GM18861 (cell line): ENCODE results near the gene TOMM20.
"Not testable (repeated sequence)": the region's sequence is repeated elsewhere in the genome, so short reads cannot be mapped to it uniquely, and the experiment has no call there.

ENCODE experiments used
- ATAC-seq: cut with Tn5 transposase; IDR thresholded peaks from one replicate; pipeline ENCODE4 v1.9.1; 2021; ENCODE audit not compliant: unreplicated experiment

TOMM20 gene

GRCh38 chr1:235102993-235103411 lies 25.6 kb downstream of the TOMM20 start:
- ATAC-seq: no peak

GRCh38 chr1:235102259-235102582 lies 26.4 kb downstream of the TOMM20 start:
- ATAC-seq: no peak

GRCh38 chr1:235101558-235102258 lies 26.9 kb downstream of the TOMM20 start:
- ATAC-seq: no peak

- no peak for ATAC-seq
These were observed 28.4 kb downstream of the TOMM20 start for GRCh38 chr1:235100194-235100772.

- ATAC-seq: no peak
These were observed 29.6 kb downstream of the TOMM20 start for GRCh38 chr1:235098991-235099390.

GRCh38 chr1:235098547-235098946 lies 30.1 kb downstream of the TOMM20 start:
- ATAC-seq: no peak

- not testable (repeated sequence) for ATAC-seq
These were observed 31.1 kb downstream of the TOMM20 start for GRCh38 chr1:235097501-235097900.

GRCh38 chr1:235095938-235096562 lies 32.6 kb downstream of the TOMM20 start:
- ATAC-seq: no peak

- no peak for ATAC-seq
These were observed 34.7 kb downstream of the TOMM20 start for GRCh38 chr1:235093696-235094592.

- no peak for ATAC-seq
These were observed 35.5 kb downstream of the TOMM20 start for GRCh38 chr1:235093013-235093695.

GRCh38 chr1:235092415-235092814 lies 36.2 kb downstream of the TOMM20 start:
- not testable (repeated sequence) for ATAC-seq

- ATAC-seq: not testable (repeated sequence)
These were observed 36.6 kb downstream of the TOMM20 start for GRCh38 chr1:235092045-235092406.

GRCh38 chr1:235091319-235092044 lies 37.2 kb downstream of the TOMM20 start:
- not testable (repeated sequence) for ATAC-seq

- no peak for ATAC-seq
These were observed 38.1 kb downstream of the TOMM20 start for GRCh38 chr1:235090406-235091069.

- ATAC-seq: no peak
These were observed 39.7 kb downstream of the TOMM20 start for GRCh38 chr1:235088907-235089306.

- no peak for ATAC-seq
These were observed 40.2 kb downstream of the TOMM20 start for GRCh38 chr1:235088430-235088829.

GRCh38 chr1:235087906-235088305 lies 40.7 kb downstream of the TOMM20 start:
- no peak for ATAC-seq

- not testable (repeated sequence) for ATAC-seq
These were observed 43.1 kb downstream of the TOMM20 start for GRCh38 chr1:235085411-235086117.

- ATAC-seq: not testable (repeated sequence)
These were observed 47.8 kb downstream of the TOMM20 start for GRCh38 chr1:235080788-235081187.
